Mucosa of stomach (tissue), 1 donor: ENCODE measurements around the gene DZIP3.

Experiments
- H3K27me3 ChIP-seq: one replicate; pipeline ENCODE4 v1.7.0; 2013; ENCODE audit warnings: mild to moderate bottlenecking, low read length; ENCODE audit not compliant: control insufficient read depth, insufficient read depth
- H3K36me3 ChIP-seq: one replicate; pipeline ENCODE4 v1.7.0; 2013; ENCODE audit warnings: low read length; ENCODE audit not compliant: control insufficient read depth, insufficient read depth
- H3K4me1 ChIP-seq: one replicate; pipeline ENCODE4 v1.7.0; 2013; ENCODE audit warnings: mild to moderate bottlenecking, low read length; ENCODE audit not compliant: control insufficient read depth, insufficient read depth
- H3K4me3 ChIP-seq: one replicate; pipeline ENCODE4 v1.7.0; 2013; ENCODE audit warnings: low read length
- H3K9ac ChIP-seq: one replicate; pipeline ENCODE4 v1.7.0; 2013; ENCODE audit warnings: mild to moderate bottlenecking, low read length, moderate library complexity
- H3K9me3 ChIP-seq: one replicate; pipeline ENCODE4 v1.7.0; 2013; ENCODE audit warnings: mild to moderate bottlenecking, low read length, moderate library complexity; ENCODE audit not compliant: control insufficient read depth
- donor health status: Pancreatic carcinoma.

The DZIP3 gene

DNA sequence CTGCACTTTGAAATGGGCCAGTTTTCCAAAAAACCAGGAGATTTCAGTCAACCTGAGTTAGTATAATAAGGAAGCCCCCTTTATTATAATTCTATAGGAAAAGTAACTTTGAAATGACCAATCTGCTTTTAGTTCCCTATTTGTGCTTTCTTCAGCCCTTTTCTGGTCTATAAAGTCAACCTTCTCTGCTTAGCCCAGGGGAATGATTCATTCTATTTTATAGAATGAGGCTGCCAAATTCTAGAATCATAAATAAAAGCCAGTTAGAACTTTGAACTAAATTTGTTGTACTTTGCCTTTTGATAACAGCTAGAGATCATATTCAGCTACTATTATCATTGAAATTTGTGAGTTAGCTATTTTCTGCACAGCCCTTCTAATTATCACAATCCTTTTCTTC is 25.0 kb upstream of the DZIP3 start:
- H3K4me3 ChIP-seq, result no peak overlapping the region
- H3K27me3 ChIP-seq, result no peaks in the 10 kb centered on the region
- no peaks in the 10 kb centered on the region for H3K9me3 ChIP-seq
- no peaks in the 10 kb centered on the region for H3K4me1 ChIP-seq
- no peak overlapping the region for H3K9ac ChIP-seq
- H3K36me3 ChIP-seq, result no peaks in the 10 kb centered on the region

DNA sequence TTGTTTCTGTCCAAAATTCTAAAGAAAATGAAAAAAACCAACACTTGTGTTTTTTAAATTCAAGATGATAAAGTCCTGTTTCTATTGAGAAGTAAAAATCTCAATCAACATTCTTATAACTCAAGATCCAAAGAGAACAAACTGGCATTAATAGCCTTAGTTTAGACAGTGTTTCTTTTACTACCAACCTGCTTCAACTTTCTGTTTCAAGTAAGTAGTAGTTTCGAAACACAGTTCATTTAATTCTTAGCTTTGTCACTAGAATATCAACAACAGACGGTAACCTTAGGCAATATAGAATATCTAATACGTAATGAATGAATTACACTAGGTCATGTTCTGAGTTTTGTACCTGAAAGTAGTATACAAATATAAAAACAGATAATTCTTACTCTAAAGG is 24.0 kb upstream of the DZIP3 start:
- Histone ChIP-seq H3K27me3 (no peaks in the 10 kb centered on the region), H3K4me1 (no peaks in the 10 kb centered on the region), H3K9me3 (no peaks in the 10 kb centered on the region), H3K4me3 (no peak overlapping the region), H3K9ac (no peak overlapping the region), H3K36me3 (no peaks in the 10 kb centered on the region)

DNA sequence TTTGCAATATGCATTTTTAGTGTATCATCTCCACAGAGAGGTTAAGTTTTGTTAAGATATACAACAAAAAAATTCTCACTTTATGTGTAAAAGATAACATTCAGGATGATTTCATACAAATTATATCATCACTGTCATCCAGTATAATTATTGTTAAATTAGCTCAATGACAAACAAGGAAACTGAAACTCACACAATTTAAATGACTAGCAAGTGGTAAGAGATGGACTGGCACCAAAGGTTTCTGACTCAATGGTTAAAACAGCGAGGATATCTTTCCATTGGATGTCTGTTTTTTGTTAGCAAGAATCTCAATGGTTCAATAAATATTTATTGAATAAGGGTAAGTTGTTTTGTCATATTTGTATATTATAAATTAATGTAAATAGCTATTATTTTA is 22.9 kb upstream of the DZIP3 start:
- H3K36me3 ChIP-seq, result no peaks in the 10 kb centered on the region
- no peaks in the 10 kb centered on the region for H3K27me3 ChIP-seq
- H3K4me1 ChIP-seq, result no peaks in the 10 kb centered on the region
- H3K9ac ChIP-seq, result no peak overlapping the region
- H3K9me3 ChIP-seq, result no peaks in the 10 kb centered on the region
- H3K4me3 ChIP-seq, result no peak overlapping the region

DNA sequence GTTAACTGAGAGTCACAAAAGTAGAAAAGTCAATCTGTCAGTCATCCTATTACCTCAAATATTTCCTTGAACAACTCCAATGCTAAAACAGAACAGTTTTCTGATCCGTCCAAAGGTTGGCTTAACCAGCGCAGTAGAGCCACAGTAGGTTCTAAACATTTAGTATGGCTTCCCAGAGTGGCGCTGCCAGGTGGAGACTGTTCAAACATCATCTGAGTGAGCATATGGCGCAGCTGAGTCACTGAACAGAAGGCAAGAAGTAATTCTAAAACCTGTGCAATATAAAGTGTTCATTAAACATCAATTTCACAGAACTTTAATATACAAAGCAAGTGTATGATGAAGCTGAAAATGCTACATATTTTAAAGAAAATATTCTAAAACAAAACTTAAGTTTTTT is 20.2 kb upstream of the DZIP3 start:
- H3K9me3 ChIP-seq, result no peaks in the 10 kb centered on the region
- H3K9ac ChIP-seq, result no peak overlapping the region
- H3K4me1 ChIP-seq, result no peaks in the 10 kb centered on the region
- no peaks in the 10 kb centered on the region for H3K27me3 ChIP-seq
- H3K4me3 ChIP-seq, result no peak overlapping the region
- no peaks in the 10 kb centered on the region for H3K36me3 ChIP-seq

GRCh38 chr3:108578064-108578463 is 11.5 kb upstream of the DZIP3 start:
- H3K36me3 ChIP-seq, result no peaks in the 10 kb centered on the region
- no peaks in the 10 kb centered on the region for H3K27me3 ChIP-seq
- H3K9ac ChIP-seq, result no peak overlapping the region
- no peak overlapping the region for H3K4me3 ChIP-seq
- no peaks in the 10 kb centered on the region for H3K9me3 ChIP-seq
- H3K4me1 ChIP-seq, result no peaks in the 10 kb centered on the region

GRCh38 chr3:108588601-108589000 is 921 bp upstream of the DZIP3 start:
- no peaks in the 10 kb centered on the region for H3K9me3 ChIP-seq
- peaks cover 4% of the 10 kb centered on the region for H3K4me1 ChIP-seq
- no peaks in the 10 kb centered on the region for H3K27me3 ChIP-seq
- peak overlapping the region; percentile 98 for H3K4me3 ChIP-seq
- no peaks in the 10 kb centered on the region for H3K36me3 ChIP-seq
- peak overlapping the region; percentile 99 for H3K9ac ChIP-seq

GRCh38 chr3:108589998-108590323 is 439 bp downstream of the DZIP3 start:
- peak overlapping the region; percentile 99 for H3K9ac ChIP-seq
- H3K27me3 ChIP-seq, result no peaks in the 10 kb centered on the region
- H3K4me3 ChIP-seq, result peak overlapping the region; percentile 98
- peaks cover 4% of the 10 kb centered on the region for H3K4me1 ChIP-seq
- no peaks in the 10 kb centered on the region for H3K36me3 ChIP-seq
- H3K9me3 ChIP-seq, result no peaks in the 10 kb centered on the region

DNA sequence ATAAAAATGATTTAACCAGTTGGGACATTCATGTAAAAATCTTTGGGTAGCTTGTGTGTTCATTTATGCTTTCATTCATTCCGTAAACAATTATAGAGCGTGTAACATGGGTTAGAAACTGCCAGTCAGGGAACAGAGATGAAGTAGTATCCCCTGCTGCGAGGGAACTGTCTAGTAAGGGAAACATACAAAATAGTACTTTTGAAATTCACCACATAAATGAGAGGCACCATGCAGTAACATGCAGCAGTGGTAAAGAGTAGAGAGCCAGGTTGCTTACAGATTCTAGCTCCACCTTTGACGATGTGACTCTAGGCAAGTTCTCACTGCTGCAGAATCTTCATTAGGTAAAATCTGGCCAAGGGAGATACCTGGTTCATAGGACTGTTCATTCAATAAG is 938 bp downstream of the DZIP3 start:
- peaks cover 4% of the 10 kb centered on the region for H3K4me1 ChIP-seq
- H3K36me3 ChIP-seq, result no peaks in the 10 kb centered on the region
- no peaks in the 10 kb centered on the region for H3K27me3 ChIP-seq
- H3K4me3 ChIP-seq, result no peak overlapping the region
- H3K9ac ChIP-seq, result peak overlapping the region; percentile 99
- H3K9me3 ChIP-seq, result no peaks in the 10 kb centered on the region

DNA sequence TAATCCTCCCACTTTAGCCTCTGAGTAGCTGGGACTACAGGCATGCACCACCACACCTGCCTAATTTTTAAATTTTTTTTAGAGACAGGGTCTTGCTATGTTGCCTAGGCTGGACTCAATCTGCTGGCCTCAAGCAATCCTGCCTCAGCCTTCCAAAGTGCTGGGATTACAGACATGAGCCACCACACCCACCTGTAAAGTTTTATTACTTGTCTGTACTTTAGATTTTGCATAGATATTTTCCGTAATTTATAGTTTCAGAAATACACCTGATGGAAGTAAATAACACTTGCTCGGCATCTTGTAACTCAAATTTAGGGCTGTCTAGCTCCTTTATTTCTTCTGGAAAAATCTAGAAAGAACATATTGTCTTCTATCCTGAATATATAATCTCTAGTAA is 5.8 kb downstream of the DZIP3 start:
- Histone ChIP-seq H3K4me1 (peaks cover 4% of the 10 kb centered on the region), H3K4me3 (no peak overlapping the region), H3K9ac (no peak overlapping the region), H3K9me3 (no peaks in the 10 kb centered on the region), H3K36me3 (no peaks in the 10 kb centered on the region), H3K27me3 (no peaks in the 10 kb centered on the region)

- Histone ChIP-seq H3K9ac (no peak overlapping the region), H3K9me3 (no peaks in the 10 kb centered on the region), H3K36me3 (no peaks in the 10 kb centered on the region), H3K4me3 (no peak overlapping the region), H3K4me1 (no peaks in the 10 kb centered on the region), H3K27me3 (no peaks in the 10 kb centered on the region)
These were observed 8.9 kb downstream of the DZIP3 start for GRCh38 chr3:108598375-108598774.

GRCh38 chr3:108599677-108600409 is 10.3 kb downstream of the DZIP3 start:
- Histone ChIP-seq H3K4me3 (no peak overlapping the region), H3K27me3 (no peaks in the 10 kb centered on the region), H3K9ac (no peak overlapping the region), H3K9me3 (no peaks in the 10 kb centered on the region), H3K4me1 (no peaks in the 10 kb centered on the region), H3K36me3 (no peaks in the 10 kb centered on the region)

GRCh38 chr3:108602249-108602934 is 12.9 kb downstream of the DZIP3 start:
- no peak overlapping the region for H3K9ac ChIP-seq
- H3K9me3 ChIP-seq, result no peaks in the 10 kb centered on the region
- H3K4me1 ChIP-seq, result no peaks in the 10 kb centered on the region
- no peaks in the 10 kb centered on the region for H3K27me3 ChIP-seq
- H3K36me3 ChIP-seq, result no peaks in the 10 kb centered on the region
- no peak overlapping the region for H3K4me3 ChIP-seq
